GM12892 (cell line): ENCODE results near the gene HOOK2.

Source experiments
- POLR2A ChIP-seq: IDR thresholded peaks from 2 replicates; pipeline ENCODE4 v1.6.1; 2011; ENCODE audit warnings: low read depth, low read length, control low read depth
- POLR2AphosphoS5 ChIP-seq: IDR thresholded peaks from 2 replicates; pipeline ENCODE4 v1.6.1; 2011; ENCODE audit warnings: low read depth, low read length, control low read depth
- TAF1 ChIP-seq: IDR thresholded peaks from 2 replicates; pipeline ENCODE4 v1.6.1; 2011; ENCODE audit warnings: low read depth, mild to moderate bottlenecking, control low read depth, low read length, borderline replicate concordance

GRCh38 chr19:12767666-12768065 is 7.7 kb downstream of the HOOK2 start:
- no peak for TF ChIP-seq POLR2A
- no peak for TF ChIP-seq POLR2AphosphoS5
- TF ChIP-seq TAF1, result no peak
